A673 (cell line): ENCODE results near the gene STX1A. TPM values are rescaled to one million over a fixed set of nuclear protein-coding genes. Genes with fewer than 3 reads are reported as not detected.

Experiments
- BruUV-seq: library from RNA; stranded (reverse); fragments of 400-500 nt; replicated peaks from 2 replicates; lab custom pipeline; 2021; lab: Mats Ljungman, UMichigan
- CTCF ChIA-PET: fragments of 300-600 bp; sonication (Branson Sonifier 250); formaldehyde crosslinking; loops from one replicate; lab custom pipeline; 2022; ENCODE audit warnings: antibody characterized with exemption; lab: Charles Lee
- POLR2A ChIA-PET: fragments of 300-600 bp; sonication (Branson Sonifier 250); formaldehyde crosslinking; loops from one replicate; lab custom pipeline; 2022; ENCODE audit warnings: antibody characterized with exemption; ENCODE audit not compliant: low non-redundant PET; lab: Charles Lee
- DNase-seq: peaks from one replicate; pipeline ENCODE4 v3.0.0-alpha.2; 2015; ENCODE audit warnings: low spot score
- H3K27ac ChIP-seq: fragments of 200-600 bp; sonication (generic); 2 replicates; pipeline ENCODE4 v1.5.1; 2016; ENCODE audit warnings: mixed run types, low read depth, mild to moderate bottlenecking, mixed read lengths, antibody characterized with exemption, low read length; ENCODE audit not compliant: poor library complexity, severe bottlenecking
- H3K27me3 ChIP-seq: fragments of 200-600 bp; sonication (generic); replicated peaks from 2 replicates; pipeline ENCODE4 v1.6.1; 2017; ENCODE audit warnings: mixed run types, low read depth, mild to moderate bottlenecking, mixed read lengths, antibody characterized with exemption, low read length; ENCODE audit not compliant: insufficient read depth, poor library complexity
- H3K36me3 ChIP-seq: fragments of 200-600 bp; sonication (generic); 2 replicates; pipeline ENCODE4 v1.6.1; 2016; ENCODE audit warnings: mixed run types, mild to moderate bottlenecking, mixed read lengths, antibody characterized with exemption, low read length; ENCODE audit not compliant: insufficient read depth, poor library complexity, severe bottlenecking
- H3K4me1 ChIP-seq: fragments of 200-600 bp; sonication (generic); 2 replicates; pipeline ENCODE4 v1.6.1; 2017; ENCODE audit warnings: mixed run types, mild to moderate bottlenecking, mixed read lengths, antibody characterized with exemption, low read length; ENCODE audit not compliant: insufficient read depth, poor library complexity, severe bottlenecking
- H3K4me3 ChIP-seq: fragments of 200-600 bp; sonication (generic); 2 replicates; pipeline ENCODE4 v1.5.1; 2016; ENCODE audit warnings: low read depth, mixed run types, mild to moderate bottlenecking, mixed read lengths, low read length; ENCODE audit not compliant: poor library complexity, severe bottlenecking
- H3K9me3 ChIP-seq: fragments of 200-600 bp; sonication (generic); 2 replicates; pipeline ENCODE4 v1.6.1; 2016; ENCODE audit warnings: mixed run types, low read depth, mild to moderate bottlenecking, mixed read lengths, antibody characterized with exemption, low read length; ENCODE audit not compliant: poor library complexity, severe bottlenecking
- EZH2 ChIP-seq: fragments of 200-600 bp; sonication (generic); IDR thresholded peaks from 2 replicates; pipeline ENCODE4 v1.6.1; 2017; ENCODE audit warnings: borderline replicate concordance, low read depth, mild to moderate bottlenecking, mixed read lengths, antibody characterized with exemption, low read length; ENCODE audit not compliant: poor library complexity, severe bottlenecking
- intact Hi-C: fragments of 100-400 bp; cut with micrococcal nuclease; formaldehyde crosslinking; loops from one replicate; pipeline ENCODE4 v1.10.0; 2022; ENCODE audit not compliant: unreplicated experiment
- total RNA-seq: library from RNA; stranded (reverse); gene quantifications from 2 replicates; pipeline ENCODE4 v1.2.3, GENCODE V29; 2021
- TF ChIP-seq, protein P1 (sequence below): fragments of 300-800, 200-600 bp; sonication (generic); conservative IDR thresholded peaks from 2 replicates; pipeline ENCODE4 v1.5.1; 2017; ENCODE audit warnings: low read depth, mild to moderate bottlenecking, antibody characterized with exemption, low read length, moderate library complexity, mixed read lengths

STX1A gene
- total RNA-seq, 1 experiment from 2014 or later, result 47.1 TPM

DNA sequence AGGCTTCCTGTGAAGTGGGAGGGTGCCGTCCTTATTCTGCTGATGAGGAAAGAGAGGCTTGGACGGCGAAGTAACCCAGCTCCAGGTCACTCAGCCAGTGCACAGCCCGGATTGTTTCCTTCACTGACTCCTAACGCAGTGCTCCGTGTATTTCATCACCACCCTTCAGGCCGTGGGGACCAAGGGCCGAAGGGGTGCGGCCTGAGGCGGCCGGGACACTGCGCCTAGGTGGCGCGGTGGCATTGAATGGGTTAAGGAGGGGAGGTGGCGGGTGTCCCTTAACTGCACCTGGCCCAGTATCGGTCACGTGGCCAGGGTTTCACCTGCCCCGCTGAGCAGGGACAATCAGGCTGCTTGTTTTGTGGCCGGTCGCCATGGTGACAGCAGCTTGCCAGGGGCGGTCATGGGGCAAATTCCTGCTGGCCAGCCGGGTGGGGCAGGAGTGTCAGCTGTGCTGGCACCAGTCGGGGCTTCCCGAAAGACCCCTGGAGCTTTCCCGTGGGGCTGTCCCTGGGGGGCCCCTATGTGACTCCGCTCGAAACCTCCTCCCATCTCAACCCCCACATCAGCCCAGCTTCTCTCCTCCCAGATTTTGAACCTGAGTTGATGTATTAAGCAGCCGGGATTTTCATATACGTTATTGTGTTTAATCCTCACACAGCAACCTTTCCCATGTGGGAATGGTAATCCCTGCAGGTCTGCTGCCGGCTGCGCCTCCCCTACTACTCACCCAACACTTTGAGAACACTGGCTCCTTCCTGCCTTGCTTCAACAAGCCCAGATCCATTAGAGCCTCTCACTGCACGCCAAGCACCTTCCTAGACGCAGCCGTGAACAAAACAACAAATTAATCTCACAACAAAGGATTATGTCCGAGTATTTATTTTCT lies 23.5 kb upstream of the STX1A start:
- intact Hi-C loops, result no loop called here
- no peak overlapping the region for H3K4me3 ChIP-seq
- H3K27ac ChIP-seq, result no peak overlapping the region

DNA sequence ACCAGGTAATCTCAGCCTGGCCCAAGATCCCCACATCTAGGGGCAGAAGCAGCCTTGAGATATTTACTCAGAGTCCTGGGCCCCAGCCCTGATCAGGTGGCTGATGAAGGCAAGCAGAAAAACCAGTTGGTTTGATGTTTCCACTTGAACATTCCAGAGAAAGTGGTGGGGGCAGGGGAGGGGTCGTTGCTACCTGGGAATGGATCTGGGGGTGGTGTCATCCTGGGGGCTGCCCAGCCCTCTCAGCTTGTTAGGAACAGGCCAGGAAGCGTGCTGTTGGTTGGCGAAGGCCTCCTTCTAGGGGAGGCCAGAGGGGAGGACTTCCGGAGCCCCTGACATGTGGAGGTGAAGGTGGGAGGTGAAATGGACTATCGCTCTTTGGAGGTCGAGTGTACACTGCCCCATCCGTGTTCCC lies 22.9 kb upstream of the STX1A start:
- ChIA-PET CTCF (no interaction called here), POLR2A (no interaction called here)
- no peak for TF ChIP-seq EZH2
- TF ChIP-seq, protein P1, sequence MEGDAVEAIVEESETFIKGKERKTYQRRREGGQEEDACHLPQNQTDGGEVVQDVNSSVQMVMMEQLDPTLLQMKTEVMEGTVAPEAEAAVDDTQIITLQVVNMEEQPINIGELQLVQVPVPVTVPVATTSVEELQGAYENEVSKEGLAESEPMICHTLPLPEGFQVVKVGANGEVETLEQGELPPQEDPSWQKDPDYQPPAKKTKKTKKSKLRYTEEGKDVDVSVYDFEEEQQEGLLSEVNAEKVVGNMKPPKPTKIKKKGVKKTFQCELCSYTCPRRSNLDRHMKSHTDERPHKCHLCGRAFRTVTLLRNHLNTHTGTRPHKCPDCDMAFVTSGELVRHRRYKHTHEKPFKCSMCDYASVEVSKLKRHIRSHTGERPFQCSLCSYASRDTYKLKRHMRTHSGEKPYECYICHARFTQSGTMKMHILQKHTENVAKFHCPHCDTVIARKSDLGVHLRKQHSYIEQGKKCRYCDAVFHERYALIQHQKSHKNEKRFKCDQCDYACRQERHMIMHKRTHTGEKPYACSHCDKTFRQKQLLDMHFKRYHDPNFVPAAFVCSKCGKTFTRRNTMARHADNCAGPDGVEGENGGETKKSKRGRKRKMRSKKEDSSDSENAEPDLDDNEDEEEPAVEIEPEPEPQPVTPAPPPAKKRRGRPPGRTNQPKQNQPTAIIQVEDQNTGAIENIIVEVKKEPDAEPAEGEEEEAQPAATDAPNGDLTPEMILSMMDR, result no peak
- no peak for DNase-seq
- H3K9me3 ChIP-seq, result no peaks in the 10 kb centered on the region
- H3K4me3 ChIP-seq, result no peak overlapping the region
- no peak overlapping the region for H3K27ac ChIP-seq
- H3K4me1 ChIP-seq, result peaks cover 7% of the 10 kb centered on the region
- H3K36me3 ChIP-seq, result peaks cover under 1% of the 10 kb centered on the region
- intact Hi-C loops, result no loop called here
- H3K27me3 ChIP-seq, result no peaks in the 10 kb centered on the region
- no TSS peak for BruUV-seq

More for the DNA sequence above, 23.5 kb upstream of the STX1A start:
- Histone ChIP-seq H3K9me3 (no peaks in the 10 kb centered on the region), H3K27me3 (no peaks in the 10 kb centered on the region), H3K4me1 (peaks cover 2% of the 10 kb centered on the region), H3K36me3 (no peaks in the 10 kb centered on the region)
- CTCF ChIA-PET, result no interaction called here
- BruUV-seq, result no TSS peak
- TF ChIP-seq EZH2, result no peak
- TF ChIP-seq, protein P1, result no peak
- no peak for DNase-seq
- POLR2A ChIA-PET, result no interaction called here

DNA sequence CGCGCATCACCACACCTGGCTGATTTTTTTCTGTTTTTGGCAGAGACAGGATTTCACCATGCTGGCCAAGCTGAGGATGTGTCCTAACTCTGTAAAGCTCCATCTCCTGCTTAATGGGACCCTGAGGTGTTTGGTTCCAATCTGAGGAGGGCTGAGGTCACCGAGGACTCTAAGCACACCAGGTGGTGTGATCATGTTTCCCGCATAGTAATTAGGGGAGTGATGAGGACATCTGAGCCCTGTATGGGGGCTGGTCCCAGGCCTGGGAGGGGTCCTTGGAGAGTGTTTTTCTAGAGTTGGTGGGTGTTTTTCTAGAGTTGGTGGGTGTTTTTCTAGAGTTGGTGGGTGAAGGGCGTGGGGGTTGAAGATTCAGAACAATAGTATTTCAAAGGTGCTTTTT lies 22.1 kb upstream of the STX1A start:
- CTCF ChIA-PET, result no interaction called here
- H3K9me3 ChIP-seq, result no peaks in the 10 kb centered on the region
- peaks cover 5% of the 10 kb centered on the region for H3K36me3 ChIP-seq
- TF ChIP-seq, protein P1, result no peak
- no peak for TF ChIP-seq EZH2
- BruUV-seq, result no TSS peak
- DNase-seq, result no peak
- peaks cover 7% of the 10 kb centered on the region for H3K4me1 ChIP-seq
- H3K4me3 ChIP-seq, result no peak overlapping the region
- no peak overlapping the region for H3K27ac ChIP-seq
- intact Hi-C loops, result no loop called here
- H3K27me3 ChIP-seq, result no peaks in the 10 kb centered on the region
- POLR2A ChIA-PET, result no interaction called here
